ENCODE data around the gene NBPF3. TPM values are rescaled to one million over a fixed set of nuclear protein-coding genes. Genes with fewer than 3 reads are reported as not detected.
"Not testable (repeated sequence)": the region's sequence is repeated elsewhere in the genome, so short reads cannot be mapped to it uniquely, and the experiment has no call there.

The NBPF3 gene
- total RNA-seq, 4 donors from 2014 or later: 13.8 to 19.4 (median 16.7) TPM

- WGBS, 2 donors: 58 to 69% methylated on average over 2 of the region's 2 CpGs
- Histone ChIP-seq H3K36me3 (no peaks in the 10 kb centered on the region), H3K27ac (no peak overlapping the region), H3K4me1 (no peaks in the 10 kb centered on the region), H3K27me3 (no peaks in the 10 kb centered on the region), H3K9me3 (no peaks in the 10 kb centered on the region), H3K4me3 (replicated peaks in 1 of 3) (no peak overlapping the region)
- no peak for TF ChIP-seq CTCF (IDR thresholded peaks at IDR 0.05)
- TF ChIP-seq POLR2A (IDR thresholded peaks at IDR 0.05): no peak
- DNase-seq: no peak
- intact Hi-C loops (cut with DNase I): no loop called here
Measured at GRCh38 chr1:21451981-21452411, 12.1 kb downstream of the NBPF3 start.

GRCh38 chr1:21453964-21454614 lies 14.2 kb downstream of the NBPF3 start:
- WGBS, 2 donors: 90 to 91% methylated on average over 5 of the region's 5 CpGs

GRCh38 chr1:21454904-21455303 lies 15.0 kb downstream of the NBPF3 start:
- H3K27ac ChIP-seq; DNase-seq; H3K9me3 ChIP-seq; H3K36me3 ChIP-seq; intact Hi-C loops (cut with DNase I); H3K4me1 ChIP-seq; H3K4me3 ChIP-seq (replicated peaks in 1 of 3); H3K27me3 ChIP-seq: not testable (repeated sequence)
- WGBS, 2 donors: 91 to 93% methylated on average over 4 to 5 of the region's 5 CpGs

More at GRCh38 chr1:21453964-21454614, 14.2 kb downstream of the NBPF3 start:
- H3K36me3 ChIP-seq; H3K9me3 ChIP-seq; DNase-seq; H3K27me3 ChIP-seq; intact Hi-C loops (cut with DNase I); H3K4me1 ChIP-seq; H3K4me3 ChIP-seq (replicated peaks in 1 of 3); H3K27ac ChIP-seq: not testable (repeated sequence)

GRCh38 chr1:21457654-21458053 lies 17.7 kb downstream of the NBPF3 start:
- H3K27ac ChIP-seq: no peak overlapping the region
- H3K4me1 ChIP-seq: no peaks in the 10 kb centered on the region
- DNase-seq: no peak
- intact Hi-C loops (cut with DNase I): no loop called here
- H3K4me3 ChIP-seq (replicated peaks in 1 of 3): no peak overlapping the region
- H3K36me3 ChIP-seq: no peaks in the 10 kb centered on the region
- H3K27me3 ChIP-seq: no peaks in the 10 kb centered on the region
- no peak for TF ChIP-seq CTCF (IDR thresholded peaks at IDR 0.05)
- TF ChIP-seq POLR2A (IDR thresholded peaks at IDR 0.05): no peak
- 75 to 97% methylated on average over 1 of the region's 1 CpG for WGBS, 2 donors
- no peaks in the 10 kb centered on the region for H3K9me3 ChIP-seq

GRCh38 chr1:21465127-21465526 lies 25.2 kb downstream of the NBPF3 start:
- H3K27ac ChIP-seq; H3K4me3 ChIP-seq (replicated peaks in 1 of 3); H3K27me3 ChIP-seq; H3K4me1 ChIP-seq; intact Hi-C loops (cut with DNase I); DNase-seq; H3K36me3 ChIP-seq; H3K9me3 ChIP-seq: not testable (repeated sequence)

GRCh38 chr1:21467946-21468345 lies 28.0 kb downstream of the NBPF3 start:
- H3K4me1 ChIP-seq; H3K9me3 ChIP-seq; intact Hi-C loops (cut with DNase I); DNase-seq; H3K4me3 ChIP-seq (replicated peaks in 1 of 3); H3K27me3 ChIP-seq; H3K27ac ChIP-seq; H3K36me3 ChIP-seq: not testable (repeated sequence)
- WGBS, 2 donors: 46 to 52% methylated on average over 4 of the region's 4 CpGs

- Histone ChIP-seq H3K9me3 (no peaks in the 10 kb centered on the region), H3K4me3 (replicated peaks in 1 of 3) (no peak overlapping the region), H3K27ac (peak overlapping the region in 1 of 3 donors; percentile 15), H3K27me3 (no peaks in the 10 kb centered on the region), H3K4me1 (peaks cover 0 to 6% of the 10 kb centered on the region in 2 donors), H3K36me3 (peaks cover 0 to 5% of the 10 kb centered on the region in 2 donors)
- intact Hi-C loops (cut with DNase I): no loop called here
- peak; percentile 51 to 70 for DNase-seq
- 31 to 33% methylated on average over 10 of the region's 10 CpGs for WGBS, 2 donors
- TF ChIP-seq CTCF (IDR thresholded peaks at IDR 0.05) (peak in 3 of 6 experiments; percentile 30 to 41 (median 39)), POLR2A (IDR thresholded peaks at IDR 0.05) (no peak)
Measured at GRCh38 chr1:21468599-21468998, 28.7 kb downstream of the NBPF3 start.

All from thyroid gland (tissue), 4 donors.